Right cardiac atrium (tissue), 5 donors: ENCODE data around the gene HBQ1. TPM values are rescaled to one million over a fixed set of nuclear protein-coding genes. Genes with fewer than 3 reads are reported as not detected.
"Not testable (repeated sequence)": the region's sequence is repeated elsewhere in the genome, so short reads cannot be mapped to it uniquely, and the experiment has no call there.

Source experiments
- ATAC-seq, 2 donors: fragments of 200-7000 bp; cut with Tn5 transposase; one replicate each; pipeline versions ENCODE4 v1.8.0 to v1.9.1; 2020; ENCODE audit warnings: moderate library complexity in 2 of 2, mild to moderate bottlenecking in 1 of 2
- DNase-seq, 3 donors: peaks; one replicate each; pipeline ENCODE4 v3.0.0-alpha.2; 2020
- H3K27ac ChIP-seq: one replicate; pipeline ENCODE4 v1.5.1; 2013; ENCODE audit warnings: mild to moderate bottlenecking, low read length, control low read depth, moderate library complexity
- H3K27me3 ChIP-seq: one replicate; pipeline ENCODE4 v1.6.1; 2013; ENCODE audit not compliant: control insufficient read depth, insufficient read depth
- H3K4me1 ChIP-seq: one replicate; pipeline ENCODE4 v1.6.1; 2013; ENCODE audit warnings: low read length; ENCODE audit not compliant: control insufficient read depth, insufficient read depth
- H3K4me3 ChIP-seq: one replicate; pipeline ENCODE4 v1.5.1; 2013; ENCODE audit warnings: low read length, control low read depth
- H3K9me3 ChIP-seq: one replicate; pipeline ENCODE4 v1.6.1; 2013; ENCODE audit warnings: low read length; ENCODE audit not compliant: control insufficient read depth
- WGBS: extraction: QIAGEN DNeasy Blood & Tissue Kit; methylation state at CpG from one replicate; pipeline ENCODE4 v1.1.7; 2013; 5-methylcytosine and 5-hydroxymethylcytosine counted together
- intact Hi-C, 4 donors: fragments of 100-400 bp; cut with DNase I; formaldehyde crosslinking; loops; one replicate each; pipeline versions ENCODE4 v1.11.0 to v1.14.0; 2022 to 2023
- polyA plus RNA-seq: library from polyadenylated mRNA; stranded (reverse); fragments of 200-250 nt; gene quantifications from one replicate; pipeline ENCODE4 v1.2.3, GENCODE V29; 2013
- total RNA-seq, 4 donors: library from RNA; stranded (reverse); fragmentation: NEBNext Ultra II Directional; extraction: Animal tissue kit (Norgen Biotek cat#: 25700); gene quantifications; one replicate each; pipeline ENCODE4 v1.2.1, GENCODE V29; 2021
- donor health status: healthy with polysubstance abuse.
- donor health status: DM: no; HTN: yes; CAD: no.
- donor health status: DM: no; HTN: no; CAD: no.
- donor health status: DM: no; HTN: yes; CAD: no; lungs with severe emphysema.
- donor health status: DM: yes; HTN: yes; CAD: no.

HBQ1 gene
- total and polyA plus RNA-seq, 5 donors, result not detected

- under 1% methylated on average over 5 of the region's 5 CpGs for WGBS
- DNase-seq (peak in 2 of 3 donors; percentile 65 to 75), ATAC-seq (peak; percentile 21 to 42)
- H3K9me3 ChIP-seq, H3K27ac ChIP-seq, H3K27me3 ChIP-seq, H3K4me3 ChIP-seq, intact Hi-C loops, H3K4me1 ChIP-seq: not testable (repeated sequence)
Measured at GRCh38 chr16:170088-170507, 10.2 kb upstream of the HBQ1 start.

GRCh38 chr16:170788-171187 lies 9.5 kb upstream of the HBQ1 start:
- DNase-seq, result no peak
- no peaks in the 10 kb centered on the region for H3K9me3 ChIP-seq
- no peaks in the 10 kb centered on the region for H3K4me1 ChIP-seq
- H3K27me3 ChIP-seq, result no peaks in the 10 kb centered on the region
- WGBS, result 42% methylated on average over 1 of the region's 1 CpG
- H3K27ac ChIP-seq, result no peak overlapping the region
- intact Hi-C loops, result no loop called here
- no peak overlapping the region for H3K4me3 ChIP-seq
- ATAC-seq, result no peak

GRCh38 chr16:172374-172941 lies 7.8 kb upstream of the HBQ1 start, which contains the start of gene HBA2:
TSS of gene HBA2 (plus strand) at chr16:172876. CDS start at chr16:172913, 37 bp downstream.
- H3K4me1 ChIP-seq, intact Hi-C loops, H3K4me3 ChIP-seq, H3K9me3 ChIP-seq, H3K27ac ChIP-seq, H3K27me3 ChIP-seq, DNase-seq: not testable (repeated sequence)
- no CpG with 5 or more reads among the region's 74 CpGs for WGBS
- peak in 1 of 2 donors; percentile 37 for ATAC-seq

GRCh38 chr16:173211-173854 lies 6.9 kb upstream of the HBQ1 start:
- H3K9me3 ChIP-seq, ATAC-seq, H3K4me3 ChIP-seq, H3K27ac ChIP-seq, H3K4me1 ChIP-seq, intact Hi-C loops, H3K27me3 ChIP-seq, DNase-seq: not testable (repeated sequence)
- WGBS, result 5% methylated on average over 28 of the region's 44 CpGs

GRCh38 chr16:173928-174769 lies 6.1 kb upstream of the HBQ1 start:
- H3K4me3 ChIP-seq, H3K9me3 ChIP-seq, H3K27ac ChIP-seq, H3K27me3 ChIP-seq, H3K4me1 ChIP-seq, intact Hi-C loops: not testable (repeated sequence)
- WGBS, result 6% methylated on average over 8 of the region's 13 CpGs
- DNase-seq, result peak; percentile 44 to 66 (median 50)
- ATAC-seq, result peak in 1 of 2 donors; percentile 17

GRCh38 chr16:175011-175949 lies 5.0 kb upstream of the HBQ1 start:
- no peak for ATAC-seq
- WGBS, result 19% methylated on average over 8 of the region's 8 CpGs
- no peaks in the 10 kb centered on the region for H3K27me3 ChIP-seq

GRCh38 chr16:176006-176405 lies 4.3 kb upstream of the HBQ1 start:
- H3K4me3 ChIP-seq, H3K27ac ChIP-seq, H3K9me3 ChIP-seq, H3K27me3 ChIP-seq, intact Hi-C loops, H3K4me1 ChIP-seq, ATAC-seq: not testable (repeated sequence)
- peak in 1 of 3 donors; percentile 7 for DNase-seq
- under 1% methylated on average over 26 of the region's 39 CpGs for WGBS

More at GRCh38 chr16:175011-175949, 5.0 kb upstream of the HBQ1 start:
- H3K27ac ChIP-seq, result no peak overlapping the region
- H3K9me3 ChIP-seq, result no peaks in the 10 kb centered on the region
- DNase-seq, result peak in 1 of 3 donors; percentile 32
- intact Hi-C loops, result no loop called here
- H3K4me1 ChIP-seq, result peaks cover 2% of the 10 kb centered on the region
- no peak overlapping the region for H3K4me3 ChIP-seq

- H3K4me1 ChIP-seq, H3K27ac ChIP-seq, intact Hi-C loops, H3K27me3 ChIP-seq, H3K4me3 ChIP-seq, H3K9me3 ChIP-seq: not testable (repeated sequence)
- 6% methylated on average over 37 of the region's 88 CpGs for WGBS
- ATAC-seq (peak; percentile 5 to 24), DNase-seq (peak in 1 of 3 donors; percentile 34)
Measured at GRCh38 chr16:176477-177382, 3.5 kb upstream of the HBQ1 start, which contains the start of gene HBA1. TSS of gene HBA1 (plus strand) at chr16:176680. CDS start at chr16:176717, 37 bp downstream.

GRCh38 chr16:177394-177822 lies 2.9 kb upstream of the HBQ1 start:
- Histone ChIP-seq H3K9me3 (no peaks in the 10 kb centered on the region), H3K4me1 (peaks cover 6% of the 10 kb centered on the region), H3K27me3 (no peaks in the 10 kb centered on the region), H3K4me3 (no peak overlapping the region), H3K27ac (no peak overlapping the region)
- peak in 1 of 3 donors; percentile 57 for DNase-seq
- intact Hi-C loops, result no loop called here
- ATAC-seq, result no peak
- WGBS, result 3% methylated on average over 13 of the region's 13 CpGs
